AML-193 (cell line): ENCODE measurements around the gene RXRB.

ENCODE experiments used
- DNase-seq, 2 experiments: peaks; one replicate each; lab custom pipeline; 2025; lab: John Stamatoyannopoulos, UW

Gene RXRB

GRCh38 chr6:33197431-33198048 lies 2.9 kb downstream of the RXRB start:
- DNase-seq, result peak; percentile 91 to 93

GRCh38 chr6:33195304-33196165 lies 4.9 kb downstream of the RXRB start:
- no peak for DNase-seq

- no peak for DNase-seq
Observed at GRCh38 chr6:33194431-33194979, 6.0 kb downstream of the RXRB start.

- DNase-seq, result no peak
Observed at GRCh38 chr6:33193619-33194018, 6.8 kb downstream of the RXRB start.

GRCh38 chr6:33192671-33193602 lies 7.5 kb downstream of the RXRB start:
- DNase-seq, result no peak

- no peak for DNase-seq
Observed at GRCh38 chr6:33192105-33192646, 8.3 kb downstream of the RXRB start, which contains the start of gene COL11A2. Gene COL11A2 (minus strand): TSS chr6:33192467. CDS start chr6:33192240, 227 bp downstream.

- DNase-seq, result no peak
Observed at GRCh38 chr6:33191383-33192104, 8.9 kb downstream of the RXRB start.

- DNase-seq, result no peak
Observed at GRCh38 chr6:33190504-33191107, 9.9 kb downstream of the RXRB start.

- DNase-seq, result no peak
Observed at GRCh38 chr6:33189625-33190448, 10.6 kb downstream of the RXRB start.

GRCh38 chr6:33189164-33189563 lies 11.3 kb downstream of the RXRB start:
- DNase-seq, result no peak

- DNase-seq, result no peak
Observed at GRCh38 chr6:33187809-33188208, 12.7 kb downstream of the RXRB start.

- no peak for DNase-seq
Observed at GRCh38 chr6:33185654-33186187, 14.7 kb downstream of the RXRB start.

- DNase-seq, result no peak
Observed at GRCh38 chr6:33185190-33185589, 15.3 kb downstream of the RXRB start.

- peak; percentile 58 to 63 for DNase-seq
Observed at GRCh38 chr6:33183071-33183683, 17.3 kb downstream of the RXRB start.

GRCh38 chr6:33181141-33181540 lies 19.3 kb downstream of the RXRB start:
- no peak for DNase-seq

- no peak for DNase-seq
Observed at GRCh38 chr6:33178755-33179475, 21.6 kb downstream of the RXRB start.

GRCh38 chr6:33177552-33178446 lies 22.7 kb downstream of the RXRB start:
- no peak for DNase-seq
